Astrocyte (in vitro differentiated cells and primary cell): Measurements from ENCODE around the gene C6orf118.

Source experiments
- CTCF ChIP-seq: IDR thresholded peaks from 2 replicates; pipeline ENCODE4 v1.5.1; 2011; ENCODE audit warnings: low read depth, mild to moderate bottlenecking, inconsistent platforms, low read length, moderate library complexity; ENCODE audit not compliant: insufficient read depth
- EZH2 ChIP-seq: IDR thresholded peaks from 2 replicates; pipeline ENCODE4 v1.6.1; 2012; ENCODE audit warnings: mild to moderate bottlenecking, low read length, inconsistent platforms; ENCODE audit not compliant: insufficient read depth

DNA sequence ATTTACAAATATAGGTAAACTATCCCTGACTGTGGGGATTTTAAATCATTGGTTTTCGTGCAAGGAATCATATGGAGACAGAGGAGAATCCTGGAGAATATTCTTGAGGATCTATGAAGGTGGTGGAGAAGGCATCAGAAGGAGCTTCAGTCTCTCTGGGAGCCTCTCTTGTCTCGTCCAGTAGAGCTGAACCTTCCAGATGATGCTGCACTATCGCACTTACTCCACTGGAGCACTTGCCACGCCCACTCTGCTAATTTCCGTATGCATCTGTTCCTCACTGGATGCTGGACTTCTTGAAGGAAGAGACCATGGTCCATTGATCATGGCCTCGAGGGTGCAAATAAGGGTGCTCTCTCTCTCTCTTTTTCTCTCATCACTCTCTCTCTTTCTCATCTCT lies 36.8 kb downstream of the C6orf118 start:
- TF ChIP-seq CTCF = no peak
- no peak for TF ChIP-seq EZH2
